OCI-LY1 (cell line): Measurements from ENCODE around the gene ITPA.

Experiments used
- H2AFZ ChIP-seq: fragments of 200-600 bp; sonication (generic), shearing (Covaris generic); 2 replicates; pipeline ENCODE4 v1.6.0; 2014; ENCODE audit warnings: antibody characterized with exemption, mild to moderate bottlenecking, low read length
- H3F3A ChIP-seq: fragments of 200-600 bp; sonication (generic), shearing (Covaris generic); 2 replicates; pipeline ENCODE4 v1.6.0; 2014; ENCODE audit warnings: mild to moderate bottlenecking, antibody characterized with exemption, low read length, moderate library complexity; ENCODE audit not compliant: insufficient read depth
- H3K27ac ChIP-seq: fragments of 200-600 bp; sonication (generic); 2 replicates; pipeline ENCODE4 v1.5.1; 2014; ENCODE audit warnings: low read length, mixed run types, mild to moderate bottlenecking, low read depth; ENCODE audit not compliant: poor library complexity, severe bottlenecking
- H3K27me3 ChIP-seq: fragments of 200-600 bp; sonication (generic); 2 replicates; pipeline ENCODE4 v1.6.0; 2014; ENCODE audit warnings: antibody characterized with exemption, mild to moderate bottlenecking, low read length, moderate library complexity; ENCODE audit not compliant: insufficient read depth
- H3K36me3 ChIP-seq: fragments of 200-600 bp; sonication (generic); 2 replicates; pipeline ENCODE4 v1.6.1; 2014; ENCODE audit warnings: mild to moderate bottlenecking, antibody characterized with exemption, low read length, moderate library complexity, mixed read lengths; ENCODE audit not compliant: insufficient read depth
- H3K4me1 ChIP-seq: fragments of 200-600 bp; sonication (generic); 2 replicates; pipeline ENCODE4 v1.5.1; 2014; ENCODE audit warnings: mild to moderate bottlenecking, low read length, moderate library complexity; ENCODE audit not compliant: insufficient read depth, severe bottlenecking
- H3K4me2 ChIP-seq: fragments of 200-600 bp; sonication (generic), shearing (Covaris generic); 2 replicates; pipeline ENCODE4 v1.6.1; 2014; ENCODE audit warnings: low read length
- H3K4me3 ChIP-seq: fragments of 200-600 bp; sonication (generic); 2 replicates; pipeline ENCODE4 v1.5.1; 2014; ENCODE audit warnings: low read length, low read depth, mild to moderate bottlenecking, mixed read lengths; ENCODE audit not compliant: poor library complexity, severe bottlenecking
- H3K79me2 ChIP-seq: fragments of 200-600 bp; shearing (Covaris generic); 2 replicates; pipeline ENCODE4 v1.6.1; 2016; ENCODE audit warnings: mixed run types, low read length, mixed read lengths; ENCODE audit not compliant: insufficient read depth
- H3K9ac ChIP-seq: fragments of 200-600 bp; sonication (generic), shearing (Covaris generic); 2 replicates; pipeline ENCODE4 v1.6.1; 2014; ENCODE audit warnings: mild to moderate bottlenecking, low read length, mixed read lengths
- H3K9me2 ChIP-seq: fragments of 200-600 bp; sonication (generic), shearing (Covaris generic); 2 replicates; pipeline ENCODE4 v1.6.1; 2014; ENCODE audit warnings: low read depth, mild to moderate bottlenecking, low read length, mixed read lengths
- H3K9me3 ChIP-seq: fragments of 200-600 bp; shearing (Covaris generic); 2 replicates; pipeline ENCODE4 v1.6.1; 2014; ENCODE audit warnings: low read length, mixed read lengths
- H4K20me1 ChIP-seq: fragments of 200-600 bp; sonication (generic), shearing (Covaris generic); 2 replicates; pipeline ENCODE4 v1.6.0; 2016; ENCODE audit warnings: mild to moderate bottlenecking, low read length; ENCODE audit not compliant: insufficient read depth
- EZH2 ChIP-seq: fragments of 200-600 bp; sonication (generic), shearing (Covaris generic); IDR thresholded peaks from 2 replicates; pipeline ENCODE4 v1.8.0; 2017; ENCODE audit warnings: borderline replicate concordance, mixed run types, mild to moderate bottlenecking, antibody characterized with exemption, low read length, moderate library complexity, mixed read lengths
- TF ChIP-seq, protein P1 (sequence below): fragments of 200-600 bp; sonication (generic), shearing (Covaris generic); IDR thresholded peaks from 2 replicates; pipeline ENCODE4 v1.5.1; 2017; ENCODE audit warnings: mild to moderate bottlenecking, antibody characterized with exemption, low read length, moderate library complexity, mixed read lengths

ITPA gene

GRCh38 chr20:3172933-3173609, 36.2 kb upstream of the ITPA start, which contains the start of gene LZTS3:
Gene LZTS3, minus strand, starts transcription at chr20:3173549. Its CDS starts 6,386 bp downstream, at chr20:3167163.
- H4K20me1 ChIP-seq: no peaks in the 10 kb centered on the region
- peak within 1 kb of the TSS; percentile 99 for H3K4me3 ChIP-seq
- TF ChIP-seq, protein P1, sequence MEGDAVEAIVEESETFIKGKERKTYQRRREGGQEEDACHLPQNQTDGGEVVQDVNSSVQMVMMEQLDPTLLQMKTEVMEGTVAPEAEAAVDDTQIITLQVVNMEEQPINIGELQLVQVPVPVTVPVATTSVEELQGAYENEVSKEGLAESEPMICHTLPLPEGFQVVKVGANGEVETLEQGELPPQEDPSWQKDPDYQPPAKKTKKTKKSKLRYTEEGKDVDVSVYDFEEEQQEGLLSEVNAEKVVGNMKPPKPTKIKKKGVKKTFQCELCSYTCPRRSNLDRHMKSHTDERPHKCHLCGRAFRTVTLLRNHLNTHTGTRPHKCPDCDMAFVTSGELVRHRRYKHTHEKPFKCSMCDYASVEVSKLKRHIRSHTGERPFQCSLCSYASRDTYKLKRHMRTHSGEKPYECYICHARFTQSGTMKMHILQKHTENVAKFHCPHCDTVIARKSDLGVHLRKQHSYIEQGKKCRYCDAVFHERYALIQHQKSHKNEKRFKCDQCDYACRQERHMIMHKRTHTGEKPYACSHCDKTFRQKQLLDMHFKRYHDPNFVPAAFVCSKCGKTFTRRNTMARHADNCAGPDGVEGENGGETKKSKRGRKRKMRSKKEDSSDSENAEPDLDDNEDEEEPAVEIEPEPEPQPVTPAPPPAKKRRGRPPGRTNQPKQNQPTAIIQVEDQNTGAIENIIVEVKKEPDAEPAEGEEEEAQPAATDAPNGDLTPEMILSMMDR: no peak
- no peak for TF ChIP-seq EZH2
- no peak within 1 kb of the TSS for H3K27ac ChIP-seq
- no peaks in the 10 kb centered on the region for H3K36me3 ChIP-seq
- H3F3A ChIP-seq: no peaks in the 10 kb centered on the region
- H3K4me2 ChIP-seq: peak within 1 kb of the TSS; percentile 89
- H3K79me2 ChIP-seq: no peaks in the 10 kb centered on the region
- H3K9me2 ChIP-seq: no peaks in the 10 kb centered on the region
- no peaks in the 10 kb centered on the region for H3K9me3 ChIP-seq
- no peaks in the 10 kb centered on the region for H3K27me3 ChIP-seq
- H2AFZ ChIP-seq: peak within 1 kb of the TSS; percentile 35; the same call in 1 of the 2 replicates
- H3K4me1 ChIP-seq: peaks cover 11% of the 10 kb centered on the region
- H3K9ac ChIP-seq: peak within 1 kb of the TSS; percentile 76

GRCh38 chr20:3173610-3174441, 35.5 kb upstream of the ITPA start:
- H3K79me2 ChIP-seq: no peaks in the 10 kb centered on the region
- peak overlapping the region; percentile 89 for H3K4me2 ChIP-seq
- no peaks in the 10 kb centered on the region for H4K20me1 ChIP-seq
- H3K4me3 ChIP-seq: peak overlapping the region; percentile 99
- H2AFZ ChIP-seq: peak overlapping the region; percentile 35; the same call in 1 of the 2 replicates
- H3K4me1 ChIP-seq: peaks cover 12% of the 10 kb centered on the region
- H3K9ac ChIP-seq: peak overlapping the region; percentile 63
- no peak overlapping the region for H3K27ac ChIP-seq
- H3K36me3 ChIP-seq: no peaks in the 10 kb centered on the region
- no peak for TF ChIP-seq EZH2
- TF ChIP-seq, protein P1: peak; percentile 19; the same call in 1 of the 2 replicates
- no peaks in the 10 kb centered on the region for H3F3A ChIP-seq
- H3K27me3 ChIP-seq: no peaks in the 10 kb centered on the region
- H3K9me2 ChIP-seq: no peaks in the 10 kb centered on the region
- H3K9me3 ChIP-seq: no peaks in the 10 kb centered on the region

- H2AFZ ChIP-seq: no peak overlapping the region
- no peaks in the 10 kb centered on the region for H3K9me2 ChIP-seq
- H3K9ac ChIP-seq: no peak overlapping the region; the same call in 1 of the 2 replicates
- H3F3A ChIP-seq: no peaks in the 10 kb centered on the region
- H3K4me2 ChIP-seq: peak overlapping the region; percentile 89
- no peaks in the 10 kb centered on the region for H3K36me3 ChIP-seq
- no peaks in the 10 kb centered on the region for H3K79me2 ChIP-seq
- H3K9me3 ChIP-seq: no peaks in the 10 kb centered on the region
- peak overlapping the region; percentile 99 for H3K4me3 ChIP-seq
- H3K27ac ChIP-seq: no peak overlapping the region
- H3K4me1 ChIP-seq: peaks cover 12% of the 10 kb centered on the region
- no peaks in the 10 kb centered on the region for H3K27me3 ChIP-seq
- TF ChIP-seq, protein P1: no peak
- TF ChIP-seq EZH2: no peak
- H4K20me1 ChIP-seq: no peaks in the 10 kb centered on the region
Observed at GRCh38 chr20:3174442-3175261, 34.6 kb upstream of the ITPA start.
